K562 (cell line): ENCODE results near the gene DIP2A. TPM values are rescaled to one million over a fixed set of nuclear protein-coding genes. Genes with fewer than 3 reads are reported as not detected.

Experiments used
- ATAC-seq: fragments of 200-7000 bp; cut with Tn5 transposase; 3 replicates; pipeline ENCODE4 v1.9.1; 2020; ENCODE audit warnings: moderate library complexity
- BruUV-seq: library from RNA; stranded (reverse); fragments of 400-500 nt; replicated peaks from 2 replicates; lab custom pipeline; 2021; lab: Mats Ljungman, UMichigan
- CTCF ChIA-PET: fragments of 300-600 bp; formaldehyde crosslinking; extraction: SDS; loops from one replicate; lab custom pipeline; 2021; ENCODE audit warnings: low intra/inter-chr PET ratio; lab: Yijun Ruan, JAX
- POLR2A ChIA-PET: fragments of 300-600, 350-650 bp; sonication (Branson Sonifier 250); formaldehyde crosslinking; extraction: SDS; loops from one replicate; lab custom pipeline; 2021; ENCODE audit warnings: antibody characterized with exemption, inconsistent platforms; lab: Yijun Ruan, JAX
- DNase-seq, 4 experiments: peaks; one replicate each; pipeline versions ENCODE4 v3.0.0 to v3.0.0-alpha.2; 2011 to 2018; ENCODE audit warnings: low spot score in 3 of 4, mixed read lengths in 3 of 4; ENCODE audit errors: extremely low read depth in 1 of 4
- FAIRE-seq: peaks from 2 replicates; lab custom pipeline; 2011; peaks lifted over from hg19 to GRCh38; lab: Jason Lieb, UNC
- H2AFZ ChIP-seq: 2 replicates; pipeline ENCODE4 v1.6.0; 2011; ENCODE audit warnings: low read depth, low read length, control low read depth, inconsistent platforms
- H3K27ac ChIP-seq: fragments of 200-600 bp; 3 replicates; pipeline ENCODE4 v1.8.0; 2011; ENCODE audit warnings: low read depth, mild to moderate bottlenecking, control low read depth, inconsistent platforms, low read length, moderate library complexity, mixed read lengths; ENCODE audit errors: extremely low read depth
- H3K27me3 ChIP-seq, 2 experiments: fragments of 300-600 bp in 1 of 2; 2 replicates in 1 of 2; 3 replicates in 1 of 2; pipeline versions ENCODE4 v1.6.0 to v1.8.0; 2011; ENCODE audit warnings: inconsistent platforms in 2 of 2, low read length in 2 of 2, mild to moderate bottlenecking in 1 of 2, mixed read lengths in 1 of 2, moderate library complexity in 1 of 2; ENCODE audit not compliant: control insufficient read depth in 2 of 2, insufficient read depth in 2 of 2
- H3K36me3 ChIP-seq: fragments of 300-600 bp; 3 replicates; pipeline ENCODE4 v1.8.0; 2011; ENCODE audit warnings: mild to moderate bottlenecking, low read length, inconsistent platforms; ENCODE audit not compliant: control insufficient read depth, insufficient read depth
- H3K4me1 ChIP-seq, 2 experiments: fragments of 200-600 bp in 1 of 2; replicated peaks in 1 of 2; 2 replicates in 1 of 2; 3 replicates in 1 of 2; pipeline versions ENCODE4 v1.5.1 to v1.8.0; 2011; ENCODE audit warnings: inconsistent platforms in 2 of 2, low read length in 2 of 2, mild to moderate bottlenecking in 1 of 2, mixed read lengths in 1 of 2, moderate library complexity in 1 of 2; ENCODE audit not compliant: control insufficient read depth in 2 of 2, insufficient read depth in 2 of 2
- H3K4me2 ChIP-seq: 2 replicates; pipeline ENCODE4 v1.6.1; 2011; ENCODE audit warnings: low read length, control low read depth, inconsistent platforms, mixed read lengths; ENCODE audit not compliant: insufficient read depth
- H3K4me3 ChIP-seq: fragments of 200-600 bp; sonication (generic), shearing (Covaris generic); 2 replicates; pipeline ENCODE4 v1.5.1; 2016; ENCODE audit warnings: control low read depth, inconsistent platforms
- H3K79me2 ChIP-seq: fragments of 200-600 bp; 3 replicates; pipeline ENCODE4 v1.8.0; 2011; ENCODE audit warnings: low read length, inconsistent platforms; ENCODE audit not compliant: control insufficient read depth, insufficient read depth
- H3K9ac ChIP-seq, 2 experiments: 2 replicates each; pipeline versions ENCODE4 v1.6.0 to v1.6.1; 2011; ENCODE audit warnings: low read depth in 2 of 2, low read length in 2 of 2, control low read depth in 1 of 2, inconsistent platforms in 1 of 2, mild to moderate bottlenecking in 1 of 2, mixed read lengths in 1 of 2; ENCODE audit not compliant: insufficient read depth in 1 of 2
- H3K9me1 ChIP-seq: one replicate; pipeline ENCODE4 v1.6.0; 2011; ENCODE audit warnings: inconsistent platforms, mild to moderate bottlenecking, low read length, moderate library complexity; ENCODE audit not compliant: control insufficient read depth, insufficient read depth
- H3K9me3 ChIP-seq: replicated peaks from 2 replicates; pipeline ENCODE4 v1.5.1; 2011; ENCODE audit warnings: low read depth, low read length, inconsistent platforms; ENCODE audit not compliant: control insufficient read depth, insufficient read depth
- H4K20me1 ChIP-seq: replicated peaks from 2 replicates; pipeline ENCODE4 v1.6.1; 2011; ENCODE audit warnings: low read length, inconsistent platforms, mixed read lengths; ENCODE audit not compliant: control insufficient read depth, insufficient read depth
- BHLHE40 ChIP-seq: IDR thresholded peaks from 2 replicates; pipeline ENCODE4 v1.6.1; 2011; ENCODE audit warnings: low read length, improper control_type of control experiment
- CEBPB ChIP-seq: fragments of 450-650 bp; IDR thresholded peaks from 2 replicates; pipeline ENCODE4 v1.6.1; 2016; ENCODE audit warnings: missing genetic modification characterization, missing compliant biosample characterization
- CTCF ChIP-seq, 3 experiments: IDR thresholded peaks in 2 of 3; conservative IDR thresholded peaks in 1 of 3; 2 replicates each; pipeline ENCODE4 v1.5.1; 2011 to 2012; ENCODE audit warnings: low read length in 3 of 3, mild to moderate bottlenecking in 3 of 3, control low read depth in 2 of 3, improper control_type of control experiment in 1 of 3, inconsistent platforms in 1 of 3, low read depth in 1 of 3, mixed read lengths in 1 of 3, moderate library complexity in 1 of 3; ENCODE audit not compliant: insufficient read depth in 2 of 3
- DACH1 ChIP-seq: fragments of 450-650 bp; IDR thresholded peaks from 2 replicates; pipeline ENCODE4 v1.6.1; 2018; ENCODE audit not compliant: partially characterized antibody
- NFIC ChIP-seq: fragments of 450-650 bp; IDR thresholded peaks from 2 replicates; pipeline ENCODE4 v1.6.1; 2017; ENCODE audit warnings: mild to moderate bottlenecking, inconsistent platforms
- POLR2AphosphoS2 ChIP-seq: IDR thresholded peaks from 2 replicates; pipeline ENCODE4 v1.6.1; 2012; ENCODE audit warnings: low read length, improper control_type of control experiment
- POLR2G ChIP-seq: fragments of 200-400 bp; formaldehyde crosslinking; IDR thresholded peaks from 2 replicates; pipeline ENCODE4 v1.6.1; 2017; ENCODE audit warnings: low read depth, mild to moderate bottlenecking, antibody characterized with exemption, low read length, moderate library complexity
- TAF1 ChIP-seq: IDR thresholded peaks from 2 replicates; pipeline ENCODE4 v1.6.1; 2011; ENCODE audit warnings: mild to moderate bottlenecking, low read length, moderate library complexity; ENCODE audit not compliant: insufficient read depth, control insufficient read depth, severe bottlenecking; ENCODE audit errors: extremely low read depth
- TRIM25 ChIP-seq: fragments of 450-650 bp; IDR thresholded peaks from 2 replicates; pipeline ENCODE4 v1.7.0; 2016; ENCODE audit warnings: borderline replicate concordance
- ZNF24 ChIP-seq: fragments of 450-650 bp; IDR thresholded peaks from 2 replicates; pipeline ENCODE4 v1.6.1; 2016
- ZNF507 ChIP-seq: conservative IDR thresholded peaks from 2 replicates; pipeline ENCODE4 v1.6.1; 2017; ENCODE audit warnings: missing genetic modification characterization, missing compliant biosample characterization
- WGBS: fragments of 100-300 bp; shearing (Covaris generic); methylation state at CpG from one replicate; pipeline ENCODE4 v1.1.6; 2016; ENCODE audit warnings: low coverage, mixed read lengths; ENCODE audit not compliant: insufficient coverage; ENCODE audit errors: missing lambda C conversion rate; 5-methylcytosine and 5-hydroxymethylcytosine counted together
- in situ Hi-C: fragments of 300-500 bp; cut with MboI; formaldehyde crosslinking; loops from 4 replicates; pipeline ENCODE4 v1.15.0; 2018; ENCODE audit warnings: inconsistent platforms, mixed read lengths
- intact Hi-C: fragments of 100-400 bp; cut with micrococcal nuclease; formaldehyde crosslinking; loops from 2 replicates; pipeline ENCODE4 v1.14.2; 2022
- polyA plus RNA-seq, 8 experiments: library from polyadenylated mRNA; depleted of rRNA in 4 of 8; stranded (reverse) in 5 of 8; unstranded in 3 of 8; fragments of >200 nt; fragmentation: Nextera tagmentation in 2 of 8; fragmentation: Illumina TruSeq in 1 of 8; extraction: Ambion mirVana in 2 of 8; extraction: Trizol in 1 of 8; gene quantifications; 2 replicates each; pipeline versions ENCODE4 v1.2.1 to v1.2.3, GENCODE V29; 2011 to 2014; ENCODE audit warnings: inconsistent platforms in 1 of 8, missing spikeins in 1 of 8
- total RNA-seq, 7 experiments: library from RNA; depleted of rRNA in 6 of 7; stranded (reverse); fragments of >200 nt in 6 of 7; fragmentation: Illumina TruSeq in 2 of 7; extraction: Trizol in 2 of 7; gene quantifications; 2 replicates each; pipeline versions ENCODE4 v1.2.1 to v1.2.3, GENCODE V29; 2011 to 2021; ENCODE audit warnings: low replicate concordance in 1 of 7

The DIP2A gene
- total and polyA plus RNA-seq, 9 of the 15 experiments (the other 6 are each of a cell fraction or from before 2014, with no cell fraction given) = 4.3 to 34.5 (median 20.3) TPM

GRCh38 chr21:46554431-46555224 lies 95.9 kb downstream of the DIP2A start:
- intact Hi-C loops = no loop called here
- in situ Hi-C loops = no loop called here
- no peak for ATAC-seq
- WGBS = 91% methylated on average over 22 of the region's 30 CpGs
- Histone ChIP-seq H3K4me3 (no peak overlapping the region), H4K20me1 (no peaks in the 10 kb centered on the region), H3K27me3 (no peaks in the 10 kb centered on the region), H3K9me3 (no peaks in the 10 kb centered on the region), H3K9me1 (no peaks in the 10 kb centered on the region), H2AFZ (no peak overlapping the region), H3K79me2 (no peaks in the 10 kb centered on the region), H3K4me1 (peaks cover 0 to 24% of the 10 kb centered on the region in 2 experiments; a peak in 2 of 5 replicates), H3K27ac (no peak overlapping the region), H3K4me2 (no peak overlapping the region), H3K9ac (no peak overlapping the region; a peak in 1 of 4 replicates), H3K36me3 (peaks cover 49% of the 10 kb centered on the region; the same call in 2 of the 3 replicates)
- POLR2A ChIA-PET = interaction anchor here (0.5 to 1.1 kb wide), 4 partner anchors 9 to 310 kb away, joined by 3 to 5 read pairs (median 3); no protein-coding TSS in a partner anchor
- BruUV-seq = no TSS peak
- peak; percentile 37; the same call in 1 of the 2 replicates for TF ChIP-seq POLR2G
- peak; percentile 61 for TF ChIP-seq NFIC
- peak; percentile 16; the same call in 1 of the 2 replicates for TF ChIP-seq BHLHE40
- no peak for TF ChIP-seq ZNF24
- TF ChIP-seq TAF1 = no peak
- TF ChIP-seq CEBPB = no peak
- no peak for TF ChIP-seq TRIM25
- 0 out of 6 replicates have a peak, but pooled peaks of 1 of the 3 experiments have one; percentile 1 for TF ChIP-seq CTCF (IDR thresholded peaks at IDR 0.05 in 2 of 3, conservative IDR thresholded peaks at IDR 0.05 in 1 of 3; ENCODE audit: insufficient read depth in 2 of 3, low read depth in 1 of 3, low read length in 3 of 3)
- TF ChIP-seq DACH1 = no peak
- no peak for TF ChIP-seq ZNF507 (tag)
- TF ChIP-seq POLR2AphosphoS2 = no peak
- no peak for DNase-seq
- CTCF ChIA-PET = no interaction called here
- FAIRE-seq = no peak
